Lower leg skin (tissue), 4 donors: ENCODE results near the gene ZNF630. TPM values are rescaled to one million over a fixed set of nuclear protein-coding genes. Genes with fewer than 3 reads are reported as not detected.

Source experiments
- total RNA-seq, 4 donors: library from RNA; depleted of rRNA; stranded (reverse); fragments of >200 nt; gene quantifications; one replicate each; pipeline ENCODE4 v1.1.0, GENCODE V29; 2016

The ZNF630 gene
- total RNA-seq, 4 donors from 2014 or later = 1.6 to 3.5 (median 2.9) TPM

Other genes with a start within 250 kb of the ZNF630 start
- 1 to 10 TPM; 3.5 to 6.3 (median 4.8) TPM for gene ZNF81, start 234.7 kb downstream of the ZNF630 start, total RNA-seq
- gene ZNF182, start 67.7 kb downstream of the ZNF630 start, total RNA-seq = 1 to 10 TPM; 2.2 to 4.1 (median 4.1) TPM
- not detected for gene SPACA5, start 64.7 kb downstream of the ZNF630 start, total RNA-seq
- not detected for gene SPACA5B, start 59.0 kb upstream of the ZNF630 start, total RNA-seq
- gene SSX5, start 125.2 kb upstream of the ZNF630 start, total RNA-seq = not detected
- gene SSX1, start 183.8 kb upstream of the ZNF630 start, total RNA-seq = not detected